ENCODE measurements around the gene OR2D3.
"Not testable (repeated sequence)": the region's sequence is repeated elsewhere in the genome, so short reads cannot be mapped to it uniquely, and the experiment has no call there.

The OR2D3 gene, protein sequence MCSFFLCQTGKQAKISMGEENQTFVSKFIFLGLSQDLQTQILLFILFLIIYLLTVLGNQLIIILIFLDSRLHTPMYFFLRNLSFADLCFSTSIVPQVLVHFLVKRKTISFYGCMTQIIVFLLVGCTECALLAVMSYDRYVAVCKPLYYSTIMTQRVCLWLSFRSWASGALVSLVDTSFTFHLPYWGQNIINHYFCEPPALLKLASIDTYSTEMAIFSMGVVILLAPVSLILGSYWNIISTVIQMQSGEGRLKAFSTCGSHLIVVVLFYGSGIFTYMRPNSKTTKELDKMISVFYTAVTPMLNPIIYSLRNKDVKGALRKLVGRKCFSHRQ

DNA sequence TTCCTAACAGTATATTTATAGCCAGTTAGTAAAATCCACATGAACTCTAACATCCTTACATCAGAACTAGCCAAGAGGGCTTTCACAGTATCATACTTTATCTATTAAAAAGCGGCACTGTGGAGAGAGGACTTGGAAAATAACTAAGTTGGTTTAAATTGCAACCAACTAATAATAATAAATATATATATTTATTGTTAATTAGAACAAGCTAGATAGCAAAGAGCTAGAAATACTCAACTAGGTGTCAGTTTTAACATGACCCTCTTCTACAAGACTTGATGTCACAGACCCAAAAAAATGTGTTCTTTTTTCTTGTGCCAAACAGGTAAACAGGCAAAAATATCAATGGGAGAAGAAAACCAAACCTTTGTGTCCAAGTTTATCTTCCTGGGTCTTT lies at the start of gene OR2D3:
Gene OR2D3, plus strand, starts transcription at position 301 of the 400 bp plus-strand sequence. Its CDS starts 0 bp downstream, at position 301.
- no peak for DNase-seq

DNA sequence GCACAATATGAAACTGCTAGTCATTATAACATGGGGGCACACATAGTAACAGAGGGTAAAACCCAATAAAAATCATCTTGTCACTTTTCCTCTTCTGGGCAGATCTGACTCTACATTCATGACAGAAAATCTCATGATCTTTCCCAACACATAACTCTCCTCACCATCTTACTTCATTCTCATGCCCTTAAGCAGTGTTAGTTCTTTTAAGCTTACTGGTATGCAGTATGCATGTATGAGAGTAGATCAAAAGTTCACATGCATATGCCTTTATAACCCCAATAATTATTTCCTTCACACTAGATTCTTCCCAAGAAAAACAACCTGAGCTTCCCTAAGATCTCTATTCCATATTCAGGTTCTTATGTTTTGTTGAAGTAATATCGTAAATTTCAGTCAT lies 49.5 kb upstream of the OR2D3 start:
- DNase-seq = no peak

DNA sequence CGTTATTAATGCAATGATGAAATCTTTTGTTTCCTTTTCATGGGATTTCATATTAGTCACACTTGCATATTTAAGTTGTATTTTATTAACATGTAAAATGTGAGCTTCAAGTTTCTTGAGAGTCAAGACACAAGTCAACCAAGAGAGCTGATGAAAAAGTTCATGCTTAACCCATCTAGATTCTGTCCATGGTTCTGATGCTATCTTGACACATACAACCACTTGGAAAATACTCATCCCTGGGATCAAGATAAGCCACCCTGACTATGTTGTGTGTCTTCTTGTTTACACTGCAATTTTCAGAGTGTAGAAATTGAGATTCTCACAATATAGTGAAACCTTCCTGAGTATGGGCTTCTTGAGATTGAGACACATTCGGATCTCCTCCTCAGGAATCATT lies 45.0 kb upstream of the OR2D3 start:
- DNase-seq = no peak

DNA sequence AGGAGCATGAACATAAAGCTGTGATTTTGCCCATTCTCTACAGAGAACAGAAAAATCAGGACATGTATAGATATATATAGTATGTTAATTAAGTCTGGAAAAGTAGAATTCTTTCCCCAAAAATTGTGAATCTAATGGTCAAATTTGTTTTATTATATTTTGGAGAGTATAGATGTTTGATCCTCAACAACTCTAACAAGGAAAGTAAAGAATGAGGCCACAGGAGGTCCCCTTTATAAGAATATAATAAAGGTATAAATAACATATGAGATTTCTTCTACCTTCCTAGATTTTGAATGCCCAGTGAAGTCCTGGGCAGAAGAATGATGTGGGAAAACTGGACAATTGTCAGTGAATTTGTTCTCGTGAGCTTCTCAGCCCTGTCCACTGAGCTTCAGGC lies 44.5 kb upstream of the OR2D3 start, which contains the start of gene OR10A4:
Gene OR10A4, plus strand, starts transcription at position 301 of the 400 bp plus-strand sequence. Its CDS starts 23 bp downstream, at position 324.
- DNase-seq = no peak

DNA sequence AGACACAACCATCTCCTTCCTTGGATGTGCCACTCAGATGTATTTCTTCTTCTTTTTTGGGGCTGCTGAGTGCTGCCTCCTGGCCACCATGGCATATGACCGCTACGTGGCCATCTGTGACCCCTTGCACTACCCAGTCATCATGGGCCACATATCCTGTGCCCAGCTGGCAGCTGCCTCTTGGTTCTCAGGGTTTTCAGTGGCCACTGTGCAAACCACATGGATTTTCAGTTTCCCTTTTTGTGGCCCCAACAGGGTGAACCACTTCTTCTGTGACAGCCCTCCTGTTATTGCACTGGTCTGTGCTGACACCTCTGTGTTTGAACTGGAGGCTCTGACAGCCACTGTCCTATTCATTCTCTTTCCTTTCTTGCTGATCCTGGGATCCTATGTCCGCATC lies 43.9 kb upstream of the OR2D3 start:
- no peak for DNase-seq

DNA sequence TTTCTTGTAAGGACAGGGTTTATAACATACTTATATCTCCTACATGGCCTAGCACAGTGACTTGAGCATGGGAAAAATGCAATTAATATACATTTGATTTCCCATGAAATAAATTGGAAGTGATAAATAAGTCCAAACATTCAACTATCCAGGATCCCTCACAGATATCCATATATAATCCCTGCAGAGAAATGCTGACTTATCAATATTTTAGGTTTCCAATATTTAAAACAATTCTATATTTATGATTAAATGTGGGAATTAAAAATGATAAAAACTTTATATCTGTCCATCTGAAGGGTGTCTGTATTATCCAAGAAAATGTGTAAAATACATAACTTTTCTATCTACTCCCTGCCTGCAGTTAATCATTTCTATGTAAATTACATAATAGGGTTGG lies 38.1 kb upstream of the OR2D3 start:
- no peak for DNase-seq

DNA sequence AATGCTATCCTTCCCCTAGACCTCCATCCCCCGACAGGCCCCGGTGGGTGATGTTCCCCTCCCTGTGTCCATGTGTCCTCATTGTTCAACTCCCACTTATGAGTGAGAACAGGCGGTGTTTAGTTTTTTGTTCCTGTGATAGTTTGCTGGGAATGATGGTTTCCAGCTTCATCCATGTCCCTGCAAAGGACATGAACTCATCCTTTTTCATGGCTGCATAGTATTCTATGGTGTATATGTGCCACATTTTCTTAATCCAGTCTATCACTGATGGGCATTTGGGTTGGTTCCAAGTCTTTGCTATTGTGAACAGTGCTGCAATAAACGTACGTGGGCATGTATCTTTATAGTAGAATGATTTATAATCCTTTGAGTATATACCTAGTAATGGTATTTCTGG lies 33.1 kb upstream of the OR2D3 start:
- DNase-seq = not testable (repeated sequence)

DNA sequence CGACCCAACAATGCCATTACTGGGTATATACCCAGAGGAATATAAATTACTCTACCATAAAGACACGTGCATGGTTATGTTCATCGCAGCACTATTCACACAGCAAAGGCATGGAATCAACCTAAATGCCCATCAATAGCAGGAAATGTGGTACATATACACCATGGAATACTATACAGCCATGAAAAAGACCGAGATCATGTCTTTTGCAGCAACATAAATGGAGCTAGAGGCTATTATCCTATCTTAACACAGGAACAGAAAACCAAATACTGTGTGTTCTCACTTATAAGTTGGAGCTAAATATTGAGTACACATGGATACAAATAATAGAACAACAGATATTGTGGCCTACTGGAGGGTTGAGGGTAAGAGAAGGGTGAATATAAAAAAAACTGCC lies 32.0 kb upstream of the OR2D3 start:
- no peak for DNase-seq

DNA sequence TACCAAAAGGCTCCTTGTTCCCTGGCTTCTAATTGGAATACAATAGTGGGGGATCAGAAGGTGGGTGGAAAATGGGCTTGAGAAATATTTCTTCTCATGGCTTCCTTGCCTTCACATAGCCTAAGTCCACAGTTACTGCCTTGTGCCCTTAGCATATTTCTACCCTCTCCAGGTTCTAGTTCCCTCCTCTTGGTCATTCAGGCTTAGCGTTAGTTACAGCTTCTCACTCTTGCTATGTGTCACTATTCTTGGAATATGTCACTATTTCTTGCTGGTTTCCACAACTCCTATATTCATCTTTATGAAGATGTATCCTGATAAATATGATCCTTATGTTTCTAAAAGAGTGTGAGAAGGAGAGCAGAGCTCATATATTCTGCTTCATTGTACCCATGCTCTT lies 31.0 kb upstream of the OR2D3 start:
- DNase-seq = no peak

DNA sequence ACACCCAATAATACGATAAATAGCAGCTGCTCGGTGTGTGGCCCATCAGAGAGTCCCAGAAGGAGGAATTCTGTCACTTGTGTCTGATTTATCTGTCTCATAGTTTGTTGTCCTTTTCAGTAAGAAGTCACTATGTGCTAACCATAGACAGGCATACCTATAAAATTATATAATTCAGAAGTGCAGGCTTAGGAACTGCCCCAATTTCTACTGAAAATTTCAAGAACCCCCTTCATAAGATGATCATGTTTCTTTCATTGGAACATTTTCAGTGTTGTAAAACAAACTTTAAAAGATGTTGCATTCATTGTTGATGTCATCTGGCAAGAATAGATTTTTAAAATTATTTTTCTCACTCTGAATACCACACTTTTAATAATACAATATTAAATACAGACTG lies 28.4 kb upstream of the OR2D3 start, which contains the start of gene OR2D2:
Gene OR2D2, minus strand, starts transcription at position 101 of the 400 bp plus-strand sequence. Its CDS starts 0 bp downstream, at position 101.
- no peak for DNase-seq

DNA sequence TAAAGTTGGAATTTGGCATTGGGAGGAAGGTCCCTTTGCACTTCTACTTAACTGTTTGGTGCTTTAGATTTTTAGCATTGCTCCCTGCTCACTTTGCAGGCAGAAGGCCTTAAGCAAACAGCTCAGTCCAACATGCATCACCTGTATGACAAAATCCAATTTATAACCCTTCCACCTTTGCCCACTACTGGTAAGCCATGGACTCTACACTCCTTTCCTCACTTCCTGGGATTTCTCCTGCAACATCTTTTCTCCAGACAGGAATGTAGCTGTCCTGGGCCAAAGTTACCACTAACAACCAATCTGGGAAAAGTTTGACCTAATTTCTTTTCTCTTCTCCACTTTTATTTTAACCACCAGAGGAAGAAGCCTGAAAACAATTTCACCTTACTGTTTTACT lies 26.7 kb upstream of the OR2D3 start:
- no peak for DNase-seq

DNA sequence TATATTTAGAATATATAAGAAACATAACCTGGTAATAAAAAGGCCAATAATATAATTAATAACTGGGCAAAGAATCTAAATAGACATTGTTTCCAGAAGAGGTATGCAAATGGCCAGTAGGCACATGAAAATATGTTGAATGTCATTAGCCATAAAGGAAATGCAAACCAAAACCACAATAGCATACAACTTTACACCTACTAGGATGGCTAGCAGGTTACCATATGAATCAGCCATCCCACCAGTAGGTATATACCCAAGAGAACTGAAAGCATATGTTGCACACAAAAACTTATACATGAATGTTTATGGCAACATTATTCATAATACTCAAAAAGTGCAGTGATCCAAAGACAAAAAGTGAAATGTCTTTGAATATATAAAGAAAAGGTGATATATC lies 25.8 kb upstream of the OR2D3 start:
- no peak for DNase-seq

DNA sequence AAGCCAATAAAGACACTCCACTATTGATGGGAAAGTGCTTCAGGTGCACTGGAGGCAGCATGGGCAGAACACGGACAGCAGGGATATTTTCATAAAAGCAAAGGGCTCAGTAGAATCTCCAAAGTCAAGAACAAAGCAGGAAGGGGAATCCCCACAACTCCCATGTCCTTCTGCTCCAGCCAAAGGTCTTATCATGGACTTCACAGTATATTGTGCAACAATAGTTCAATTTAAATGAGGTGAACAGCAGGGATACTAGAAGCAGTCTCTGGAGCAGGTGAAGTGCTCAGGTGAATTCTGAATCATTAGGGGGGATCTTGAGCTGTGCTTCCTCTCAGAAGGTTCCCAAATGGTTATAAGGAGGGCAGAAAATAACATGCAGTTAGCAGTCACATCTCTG lies 21.9 kb upstream of the OR2D3 start:
- DNase-seq = no peak

DNA sequence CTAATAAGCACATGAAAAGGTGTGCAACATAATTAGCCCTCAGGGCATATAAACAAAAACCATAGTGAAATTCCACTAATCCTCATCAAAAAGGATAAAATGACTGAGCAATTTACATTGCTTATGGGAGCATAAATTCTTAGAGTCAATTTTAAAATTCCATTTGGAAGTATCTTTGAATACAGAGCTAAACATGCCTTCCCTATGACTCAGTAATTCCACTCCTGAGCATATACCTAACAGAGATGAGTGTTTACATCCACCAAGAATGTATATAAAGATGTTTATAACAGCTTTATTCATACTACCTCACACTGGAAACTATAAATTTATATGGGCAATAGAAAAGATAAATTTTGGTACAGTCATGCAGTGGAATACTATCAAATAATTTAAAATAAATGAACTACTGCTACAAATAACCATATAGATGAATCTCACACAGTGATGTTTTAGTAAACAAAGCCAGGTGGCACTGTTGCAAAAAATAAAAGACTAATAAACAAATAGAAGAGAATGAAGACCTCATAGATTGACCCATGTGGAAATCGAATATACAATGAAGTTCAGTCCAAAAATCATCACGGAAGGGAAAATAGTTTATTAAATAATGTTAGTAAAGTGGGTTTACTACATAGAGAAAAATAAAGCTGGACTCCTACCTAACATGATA lies 20.3 kb upstream of the OR2D3 start:
- DNase-seq = no peak

DNA sequence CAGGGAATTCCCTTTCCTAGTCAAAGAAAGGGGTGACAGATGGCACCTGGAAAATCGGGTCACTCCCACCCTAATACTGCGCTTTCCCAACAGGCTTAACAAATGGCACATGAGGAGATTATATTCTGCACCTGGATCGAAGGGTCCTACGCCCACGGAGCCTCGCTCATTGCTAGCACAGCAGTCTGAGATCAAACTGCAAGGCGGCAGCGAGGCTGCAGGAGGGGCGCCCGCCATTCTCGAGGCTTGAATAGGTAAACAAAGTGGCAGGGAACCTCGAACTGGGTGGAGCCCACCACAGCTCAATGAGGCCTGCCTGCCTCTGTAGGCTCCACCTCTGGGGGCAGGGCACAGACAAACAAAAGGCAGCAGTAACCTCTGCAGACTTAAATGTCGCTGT lies 16.0 kb upstream of the OR2D3 start:
- not testable (repeated sequence) for DNase-seq

DNA sequence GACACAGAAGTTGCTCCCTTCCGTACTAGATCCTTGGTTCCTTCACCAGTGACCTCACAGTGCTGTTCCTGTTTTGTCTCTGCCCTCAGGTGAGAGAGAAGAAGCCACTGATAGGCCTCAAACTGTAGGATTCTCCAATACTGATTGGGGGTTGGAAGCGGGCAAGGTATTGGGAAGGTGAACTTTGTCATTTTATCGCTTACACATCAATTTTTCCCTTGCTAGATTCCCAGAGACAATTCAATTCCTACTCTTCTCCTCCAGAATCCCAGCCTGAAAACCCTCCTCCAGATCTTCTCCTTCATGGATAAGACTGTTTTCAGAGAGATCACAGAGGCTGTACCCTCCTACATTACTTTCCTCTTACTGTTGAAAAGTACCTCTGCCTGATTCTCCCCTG lies 9.4 kb upstream of the OR2D3 start:
- DNase-seq = no peak

DNA sequence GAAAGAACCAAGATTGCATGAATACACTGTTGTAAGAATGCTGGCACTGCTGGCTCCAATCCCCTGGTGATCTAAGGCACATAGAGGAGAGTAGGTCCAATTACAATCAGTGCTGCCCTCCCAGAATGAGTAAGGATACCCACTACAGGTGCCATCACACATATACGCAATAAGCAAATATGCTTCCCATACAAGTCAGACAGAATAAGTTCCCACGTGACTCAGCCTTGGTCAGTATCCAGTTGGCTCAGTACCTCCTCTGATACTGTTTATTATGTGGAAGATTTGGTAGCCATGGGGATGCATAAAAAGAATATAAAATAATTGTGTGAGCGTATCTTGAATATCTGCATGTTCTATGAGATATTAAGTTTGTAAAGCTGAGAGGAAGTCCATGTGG lies 8.9 kb upstream of the OR2D3 start:
- no peak for DNase-seq

DNA sequence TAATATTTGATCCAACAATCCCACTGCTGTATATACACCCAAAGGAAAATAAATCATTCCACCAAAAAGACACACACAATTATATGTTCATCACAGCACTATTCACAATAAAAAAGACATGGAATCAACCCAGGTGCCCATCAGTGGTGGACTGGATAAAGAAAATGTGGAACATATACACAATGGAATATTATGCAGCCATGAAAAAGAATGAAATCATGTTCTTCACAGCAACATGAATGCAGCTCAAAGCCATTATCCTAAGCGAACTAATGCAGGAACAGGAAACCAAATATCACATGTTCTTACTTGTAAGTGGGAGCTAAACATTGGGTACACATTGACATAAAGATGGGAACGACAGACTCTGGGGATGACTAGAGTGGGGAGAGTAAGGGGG lies 1.1 kb upstream of the OR2D3 start:
- DNase-seq = no peak

DNA sequence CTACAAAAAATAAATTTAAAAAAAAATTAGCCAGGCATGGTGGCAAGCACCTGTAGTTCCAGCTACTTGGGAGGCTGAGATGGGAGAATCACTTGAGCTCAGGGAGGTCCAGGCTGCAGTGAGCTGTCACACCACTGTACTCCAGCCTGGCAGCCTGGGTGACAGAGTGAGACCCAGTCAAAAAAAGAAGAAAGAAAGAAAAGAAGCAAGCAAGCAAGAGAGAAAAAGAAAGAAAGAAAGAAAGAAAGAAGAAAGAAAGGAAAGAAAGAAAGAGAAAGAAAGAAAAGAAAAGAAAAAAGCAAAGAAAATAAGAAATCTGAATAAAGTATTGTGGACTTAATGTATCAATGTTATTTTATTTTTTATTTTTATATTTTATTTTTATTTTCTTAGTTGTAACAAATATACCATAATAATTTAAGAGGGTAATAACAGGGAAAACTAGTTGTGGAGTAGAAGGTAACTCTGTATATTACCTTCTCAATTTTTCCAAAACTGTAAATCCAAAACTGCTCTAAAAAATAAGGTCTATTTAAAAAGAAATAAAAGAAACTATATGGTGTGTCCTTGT lies 4.3 kb downstream of the OR2D3 start:
- no peak for DNase-seq

DNA sequence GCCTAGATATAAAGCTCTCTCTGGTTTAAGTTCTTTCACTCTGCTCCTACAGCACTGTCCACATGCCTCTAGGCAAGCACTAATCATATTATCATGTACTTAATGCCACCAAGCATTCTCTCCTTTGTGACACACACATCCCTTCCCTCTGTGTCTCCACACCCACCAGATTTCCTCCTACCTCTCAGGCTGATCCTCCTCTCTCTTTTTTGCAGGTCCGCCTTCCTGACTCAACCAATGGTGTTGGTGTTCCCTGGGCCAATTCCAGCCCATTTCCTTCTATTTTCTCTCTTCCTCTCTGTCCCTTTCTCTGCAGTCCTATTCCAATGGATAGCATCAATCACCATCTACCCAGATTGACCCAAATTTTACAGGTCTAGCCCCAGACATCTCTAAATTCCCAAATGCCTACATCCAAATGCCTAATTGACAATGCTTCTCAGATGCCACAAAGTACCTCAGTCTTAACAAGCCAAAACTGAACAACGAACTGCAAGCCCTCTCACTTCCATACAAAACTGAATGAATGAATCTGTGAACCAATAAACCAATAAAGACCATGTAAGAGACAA lies 4.9 kb downstream of the OR2D3 start:
- no peak for DNase-seq

DNA sequence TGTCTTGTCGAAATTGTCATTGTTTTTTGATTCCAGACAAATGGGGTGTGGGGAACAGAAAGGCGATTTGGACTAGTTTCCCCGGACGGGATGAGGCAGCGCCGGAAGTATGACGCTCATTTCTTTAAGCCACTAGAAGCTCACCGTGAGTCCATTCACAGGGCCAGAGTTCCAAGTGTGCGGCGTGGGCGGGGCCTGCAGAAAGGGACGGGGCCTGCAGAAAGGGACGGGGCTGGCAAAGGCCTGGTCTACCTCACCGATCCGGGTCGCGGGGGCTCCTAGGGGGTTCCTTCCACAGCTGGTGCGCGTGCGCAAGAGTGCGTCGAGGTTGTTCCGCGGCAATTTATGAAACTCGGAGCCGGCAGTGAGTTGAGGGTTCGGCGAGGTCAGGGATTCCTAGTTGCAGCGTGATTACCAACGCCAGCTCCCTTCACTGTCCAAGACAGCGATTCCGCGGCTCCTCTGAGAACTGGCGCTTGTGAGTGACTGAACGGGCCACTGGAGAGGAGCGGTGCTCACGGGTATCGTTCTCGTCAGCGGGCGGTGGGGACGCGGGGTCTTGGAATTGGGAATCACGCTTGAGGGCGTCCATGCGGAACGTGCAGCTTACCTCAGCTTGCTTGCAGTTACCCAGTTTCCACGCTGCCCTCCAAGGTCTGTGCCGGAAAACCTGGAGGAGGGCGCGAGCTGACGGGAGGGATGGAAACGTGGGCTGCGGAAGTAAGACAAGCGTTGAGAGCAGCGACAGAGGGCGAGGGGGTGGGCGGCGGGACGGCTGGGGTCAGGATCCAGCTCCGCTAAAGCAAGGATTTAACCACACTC lies 5.6 kb downstream of the OR2D3 start, which contains the start of gene ZNF215:
Gene ZNF215, plus strand, starts transcription at position 219 of the 822 bp plus-strand sequence. CDS start 5,847 bp downstream, outside the sequence.
- no peak for DNase-seq

DNA sequence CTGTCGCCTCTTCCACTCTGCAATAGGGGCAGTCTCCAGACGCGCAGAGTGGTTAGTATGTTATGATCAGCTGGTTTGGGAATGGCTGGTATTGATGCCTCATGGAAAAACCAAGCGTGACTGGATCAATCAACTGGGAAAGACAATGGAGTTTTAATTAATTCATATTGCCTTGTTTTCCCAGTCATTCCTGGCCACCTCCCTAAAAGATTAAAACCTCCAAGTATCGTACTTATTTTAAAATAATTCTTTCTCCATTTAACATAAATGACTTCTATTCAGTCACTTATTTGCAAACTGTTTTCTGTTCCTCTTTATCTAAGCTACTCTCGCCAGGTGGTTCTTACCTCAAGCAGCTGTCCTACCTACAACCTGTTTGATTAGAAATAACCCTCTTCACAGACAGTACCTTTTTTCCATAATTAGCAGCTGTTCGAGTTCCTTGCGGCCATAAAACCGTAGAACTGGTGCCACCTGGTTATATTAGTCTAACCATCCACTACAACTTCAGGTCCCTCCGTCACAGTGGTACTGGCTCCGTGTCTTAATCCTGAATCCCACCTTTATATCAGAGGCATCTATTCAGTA lies 6.3 kb downstream of the OR2D3 start:
- peak; percentile 0 for DNase-seq
